Liver (tissue), 9 donors: ENCODE measurements around the gene NRM. TPM values are rescaled to one million over a fixed set of nuclear protein-coding genes. Genes with fewer than 3 reads are reported as not detected.

Experiments
- DNase-seq: peaks from one replicate; pipeline ENCODE4 v3.0.0-alpha.2; 2017; ENCODE audit warnings: low spot score
- H3K27ac ChIP-seq, 2 donors: one replicate each; pipeline ENCODE4 v1.7.0; 2013; ENCODE audit warnings: inconsistent platforms in 2 of 2, low read length in 2 of 2, control low read depth in 1 of 2, low read depth in 1 of 2, mild to moderate bottlenecking in 1 of 2
- H3K27me3 ChIP-seq, 4 donors: one replicate each; pipeline versions ENCODE4 v1.6.1 to v1.7.0; 2013; ENCODE audit warnings: low read length in 3 of 4, inconsistent platforms in 1 of 4, mild to moderate bottlenecking in 1 of 4, moderate library complexity in 1 of 4; ENCODE audit not compliant: control insufficient read depth in 4 of 4, insufficient read depth in 4 of 4
- H3K36me3 ChIP-seq, 4 donors: one replicate each; pipeline versions ENCODE4 v1.6.1 to v1.7.0; 2013; ENCODE audit warnings: low read length in 3 of 4, mild to moderate bottlenecking in 3 of 4, low read depth in 1 of 4, moderate library complexity in 1 of 4; ENCODE audit not compliant: control insufficient read depth in 4 of 4, insufficient read depth in 3 of 4
- H3K4me1 ChIP-seq, 4 donors: one replicate each; pipeline versions ENCODE4 v1.6.1 to v1.7.0; 2013; ENCODE audit warnings: low read length in 3 of 4, mild to moderate bottlenecking in 3 of 4, moderate library complexity in 1 of 4; ENCODE audit not compliant: control insufficient read depth in 4 of 4, insufficient read depth in 4 of 4
- H3K4me3 ChIP-seq, 3 donors: one replicate each; pipeline versions ENCODE4 v1.6.1 to v1.7.0; 2013; ENCODE audit warnings: low read length in 3 of 3, control low read depth in 1 of 3, low read depth in 1 of 3, mild to moderate bottlenecking in 1 of 3
- H3K9ac ChIP-seq, 2 donors: one replicate each; pipeline ENCODE4 v1.7.0; 2013; ENCODE audit warnings: low read length in 2 of 2, mild to moderate bottlenecking in 2 of 2, moderate library complexity in 2 of 2, control low read depth in 1 of 2, low read depth in 1 of 2
- H3K9me3 ChIP-seq, 4 donors: one replicate each; pipeline versions ENCODE4 v1.6.1 to v1.7.0; 2013; ENCODE audit warnings: low read length in 3 of 4; ENCODE audit not compliant: control insufficient read depth in 4 of 4
- ATF3 ChIP-seq: IDR thresholded peaks from 2 replicates; pipeline ENCODE4 v1.6.1; 2016; ENCODE audit warnings: antibody characterized with exemption
- CTCF ChIP-seq: fragments of 150-350 bp; IDR thresholded peaks from 2 replicates; pipeline ENCODE4 v1.5.1; 2017; ENCODE audit warnings: improper control_type of control experiment, low read depth, low read length; ENCODE audit not compliant: missing input control
- EGR1 ChIP-seq, 2 donors: IDR thresholded peaks; 2 replicates each; pipeline ENCODE4 v1.6.1; 2016 to 2018; ENCODE audit warnings: antibody characterized with exemption in 2 of 2, low read depth in 2 of 2
- FOXA1 ChIP-seq: IDR thresholded peaks from 2 replicates; pipeline ENCODE4 v1.6.1; 2016; ENCODE audit warnings: antibody characterized with exemption
- FOXA2 ChIP-seq: IDR thresholded peaks from 2 replicates; pipeline ENCODE4 v1.6.1; 2016; ENCODE audit warnings: antibody characterized with exemption
- GABPA ChIP-seq, 2 donors: IDR thresholded peaks in 1 of 2; conservative IDR thresholded peaks in 1 of 2; 2 replicates each; pipeline ENCODE4 v1.6.1; 2016; ENCODE audit warnings: antibody characterized with exemption in 2 of 2, mild to moderate bottlenecking in 1 of 2, moderate library complexity in 1 of 2
- HNF4A ChIP-seq, 2 donors: conservative IDR thresholded peaks; 2 replicates each; pipeline ENCODE4 v1.6.1; 2016; ENCODE audit warnings: antibody characterized with exemption in 2 of 2, mild to moderate bottlenecking in 2 of 2
- HNF4G ChIP-seq: IDR thresholded peaks from 2 replicates; pipeline ENCODE4 v1.6.1; 2016; ENCODE audit warnings: antibody characterized with exemption
- JUND ChIP-seq, 2 donors: IDR thresholded peaks; 2 replicates each; pipeline ENCODE4 v1.6.1; 2016; ENCODE audit warnings: antibody characterized with exemption in 2 of 2
- MAX ChIP-seq: IDR thresholded peaks from 2 replicates; pipeline ENCODE4 v1.6.1; 2016; ENCODE audit warnings: antibody characterized with exemption
- NR2F2 ChIP-seq: IDR thresholded peaks from 2 replicates; pipeline ENCODE4 v1.6.1; 2016; ENCODE audit warnings: antibody characterized with exemption
- RAD21 ChIP-seq, 2 donors: IDR thresholded peaks; 2 replicates each; pipeline ENCODE4 v1.6.1; 2016; ENCODE audit warnings: antibody characterized with exemption in 2 of 2, mild to moderate bottlenecking in 2 of 2
- REST ChIP-seq: IDR thresholded peaks from 2 replicates; pipeline ENCODE4 v1.6.1; 2016; ENCODE audit warnings: antibody characterized with exemption, mild to moderate bottlenecking
- RXRA ChIP-seq, 2 donors: IDR thresholded peaks; 2 replicates each; pipeline ENCODE4 v1.6.1; 2017 to 2018; ENCODE audit warnings: antibody characterized with exemption in 2 of 2, mild to moderate bottlenecking in 1 of 2
- SP1 ChIP-seq: IDR thresholded peaks from 2 replicates; pipeline ENCODE4 v1.6.1; 2018; ENCODE audit warnings: antibody characterized with exemption, mild to moderate bottlenecking
- TAF1 ChIP-seq: conservative IDR thresholded peaks from 2 replicates; pipeline ENCODE4 v1.6.1; 2016; ENCODE audit warnings: antibody characterized with exemption, mild to moderate bottlenecking
- YY1 ChIP-seq: IDR thresholded peaks from 2 replicates; pipeline ENCODE4 v1.6.1; 2016; ENCODE audit warnings: antibody characterized with exemption, mild to moderate bottlenecking
- ZBTB33 ChIP-seq: IDR thresholded peaks from 2 replicates; pipeline ENCODE4 v1.6.1; 2016; ENCODE audit warnings: antibody characterized with exemption
- WGBS: extraction: QIAGEN DNeasy Blood & Tissue Kit; methylation state at CpG from one replicate; pipeline ENCODE4 v1.1.7; 2013; 5-methylcytosine and 5-hydroxymethylcytosine counted together
- polyA plus RNA-seq, 2 donors: library from polyadenylated mRNA; stranded (reverse) in 1 of 2; unstranded in 1 of 2; fragments of 200-250 nt in 1 of 2; fragments of >200 nt in 1 of 2; fragmentation: Nextera tagmentation in 1 of 2; extraction: Ambion mirVana in 1 of 2; gene quantifications; one replicate each; pipeline versions ENCODE4 v1.2.1 to v1.2.3, GENCODE V29; 2013 to 2015
- total RNA-seq, 2 donors: library from RNA; depleted of rRNA; stranded (reverse); fragments of >200 nt; gene quantifications; one replicate each; pipeline ENCODE4 v1.2.3, GENCODE V29; 2014
- donor health status: healthy.
- donor health status: healthy.
- donor health status: healthy.
- donor health status: healthy.
- donor health status: healthy.

NRM gene
- total and polyA plus RNA-seq, 4 donors: 0.59 to 3.3 (median 2.4) TPM

- peaks cover 0 to 3% (median 0%) of the 10 kb centered on the region in 4 donors for H3K36me3 ChIP-seq
- H3K4me3 ChIP-seq: no peak overlapping the region
- no peak for DNase-seq
- H3K4me1 ChIP-seq: peaks cover 2 to 28% (median 21%) of the 10 kb centered on the region in 4 donors
- H3K9ac ChIP-seq: no peak overlapping the region
- TF ChIP-seq RXRA (IDR thresholded peaks at IDR 0.05): no peak
- no peak for TF ChIP-seq HNF4A (conservative IDR thresholded peaks at IDR 0.05)
- no peak for TF ChIP-seq SP1
- no peak for TF ChIP-seq ATF3
- no peak for TF ChIP-seq TAF1
- no peak for TF ChIP-seq ZBTB33
- no peak overlapping the region for H3K27ac ChIP-seq
- no peaks in the 10 kb centered on the region for H3K27me3 ChIP-seq
- H3K9me3 ChIP-seq: no peaks in the 10 kb centered on the region
- 90% methylated on average over 2 of the region's 2 CpGs for WGBS
Measured at GRCh38 chr6:30643656-30644055, 47.1 kb downstream of the NRM start.

GRCh38 chr6:30641048-30641447, 49.7 kb downstream of the NRM start:
- H3K9me3 ChIP-seq: no peaks in the 10 kb centered on the region
- H3K4me1 ChIP-seq: peaks cover 0 to 14% (median 8%) of the 10 kb centered on the region in 4 donors
- H3K4me3 ChIP-seq: no peak overlapping the region
- no peak for TF ChIP-seq RXRA (IDR thresholded peaks at IDR 0.05)
- TF ChIP-seq FOXA2: no peak
- no peak for TF ChIP-seq HNF4G
- no peak for TF ChIP-seq REST
- TF ChIP-seq NR2F2: no peak
- TF ChIP-seq JUND (IDR thresholded peaks at IDR 0.05): no peak
- no peak for TF ChIP-seq SP1
- no peak for TF ChIP-seq GABPA (IDR thresholded peaks at IDR 0.05 in 1 of 2, conservative IDR thresholded peaks at IDR 0.05 in 1 of 2)
- no peak for TF ChIP-seq MAX
- TF ChIP-seq TAF1: no peak
- no peak for TF ChIP-seq ATF3
- no peak for TF ChIP-seq FOXA1
- TF ChIP-seq ZBTB33: no peak
- no peak for TF ChIP-seq HNF4A (conservative IDR thresholded peaks at IDR 0.05)
- no peak for TF ChIP-seq EGR1 (IDR thresholded peaks at IDR 0.05; ENCODE audit: low read depth in 2 of 2)
- TF ChIP-seq CTCF: no peak
- TF ChIP-seq RAD21 (IDR thresholded peaks at IDR 0.05): no peak
- no peak for TF ChIP-seq YY1
- H3K36me3 ChIP-seq: peaks cover 0 to 3% (median 0%) of the 10 kb centered on the region in 4 donors
- DNase-seq: no peak
- no peak overlapping the region for H3K9ac ChIP-seq
- no peak overlapping the region for H3K27ac ChIP-seq
- H3K27me3 ChIP-seq: no peaks in the 10 kb centered on the region
- 79% methylated on average over 1 of the region's 1 CpG for WGBS
